NCI-H345 (cell line): Measurements from ENCODE around the gene FCER2.

Experiments
- DNase-seq: peaks from one replicate; lab custom pipeline; 2025; lab: John Stamatoyannopoulos, UW

FCER2 gene

DNA sequence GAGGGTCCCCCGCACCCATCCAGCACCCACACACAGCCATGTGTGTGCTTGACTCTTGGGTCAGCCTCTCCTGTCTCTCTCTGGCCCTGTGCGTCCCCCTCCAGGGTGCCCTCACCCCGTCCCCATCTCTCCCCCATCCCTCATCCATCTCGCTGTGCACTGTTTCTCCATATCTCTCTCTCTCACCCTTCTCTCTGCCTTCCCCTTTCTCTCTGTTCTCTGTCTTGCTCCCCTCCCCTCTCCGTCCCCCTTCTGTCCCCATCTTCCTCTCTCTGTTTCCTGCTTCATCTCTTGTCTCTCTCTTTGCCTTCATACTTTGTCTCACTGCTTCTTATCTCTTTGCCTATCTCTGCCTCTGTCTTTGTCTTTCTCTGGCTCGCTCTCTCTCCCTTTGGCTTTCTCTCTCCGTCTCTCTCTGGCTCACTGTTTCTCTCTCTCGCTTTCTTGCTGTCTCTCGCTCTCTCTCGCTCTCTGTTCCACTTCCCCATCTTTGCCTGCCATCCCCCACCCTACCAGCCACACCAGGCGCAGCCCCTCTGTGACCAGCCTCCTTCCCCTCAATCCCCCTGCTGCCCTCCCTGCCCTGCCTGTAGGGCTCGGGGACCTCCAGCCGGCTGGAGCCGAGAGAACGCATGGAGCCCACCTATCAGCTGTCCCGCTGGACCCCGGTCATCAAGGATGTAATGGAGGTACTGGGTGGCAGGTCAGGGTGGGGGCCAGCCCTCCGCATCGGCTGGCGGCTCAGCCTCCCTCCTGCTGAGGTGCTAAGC lies 56.1 kb downstream of the FCER2 start:
- no peak for DNase-seq

DNA sequence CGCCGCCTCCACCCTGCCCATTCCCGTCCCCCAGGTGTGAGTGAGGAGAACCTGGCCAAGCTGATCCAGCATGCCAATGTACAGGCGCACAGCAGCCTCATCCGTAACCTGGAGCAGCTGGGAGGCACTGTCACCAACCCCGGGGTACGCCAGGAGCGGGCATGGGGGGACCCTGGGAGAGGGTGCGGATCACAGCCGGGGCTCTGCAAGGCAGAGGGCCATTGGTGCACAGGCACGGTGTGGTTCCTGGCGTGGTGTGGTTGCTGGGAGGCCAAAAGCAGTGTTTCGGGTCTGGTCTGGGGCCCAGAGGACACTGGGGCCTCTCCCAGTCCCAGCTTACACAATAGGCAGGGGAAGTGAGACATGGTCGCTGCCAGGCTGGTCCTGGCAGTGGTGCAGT lies 56.8 kb downstream of the FCER2 start:
- no peak for DNase-seq

DNA sequence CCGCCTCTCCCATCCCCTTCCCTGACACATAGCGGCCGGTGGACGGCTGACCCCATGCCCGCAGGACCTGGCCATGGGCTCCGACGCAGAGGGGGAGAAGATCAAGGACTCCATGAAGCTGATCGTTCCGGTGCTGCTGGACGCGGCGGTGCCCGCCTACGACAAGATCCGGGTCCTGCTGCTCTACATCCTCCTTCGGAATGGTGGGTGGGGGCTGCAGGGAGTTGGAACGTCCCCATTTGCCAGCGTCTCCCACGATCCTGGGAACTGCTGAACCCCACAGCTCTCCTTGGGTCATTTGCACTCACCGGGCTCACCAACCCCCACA lies 57.4 kb downstream of the FCER2 start:
- DNase-seq: no peak

GRCh38 chr19:7643629-7644549 lies 58.0 kb downstream of the FCER2 start:
- peak; percentile 28 for DNase-seq

DNA sequence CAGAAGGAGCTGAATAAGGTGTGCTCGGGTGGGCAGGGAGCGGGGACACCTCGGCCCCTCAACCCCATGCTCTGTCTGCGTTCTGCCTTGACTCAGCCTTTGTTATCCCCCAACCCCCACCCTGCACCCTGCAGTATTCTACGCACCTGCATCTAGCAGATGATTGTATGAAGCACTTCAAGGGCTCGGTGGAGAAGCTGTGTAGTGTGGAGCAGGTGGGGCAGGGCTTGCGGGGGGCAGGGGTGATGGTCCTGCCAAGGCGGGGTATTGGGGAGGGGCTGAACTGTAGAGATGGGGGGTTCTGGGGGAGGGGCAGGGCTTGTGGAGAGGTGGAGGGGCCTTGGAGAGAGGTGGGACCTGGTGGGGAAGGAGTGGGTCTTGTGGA lies 58.9 kb downstream of the FCER2 start:
- DNase-seq: no peak

DNA sequence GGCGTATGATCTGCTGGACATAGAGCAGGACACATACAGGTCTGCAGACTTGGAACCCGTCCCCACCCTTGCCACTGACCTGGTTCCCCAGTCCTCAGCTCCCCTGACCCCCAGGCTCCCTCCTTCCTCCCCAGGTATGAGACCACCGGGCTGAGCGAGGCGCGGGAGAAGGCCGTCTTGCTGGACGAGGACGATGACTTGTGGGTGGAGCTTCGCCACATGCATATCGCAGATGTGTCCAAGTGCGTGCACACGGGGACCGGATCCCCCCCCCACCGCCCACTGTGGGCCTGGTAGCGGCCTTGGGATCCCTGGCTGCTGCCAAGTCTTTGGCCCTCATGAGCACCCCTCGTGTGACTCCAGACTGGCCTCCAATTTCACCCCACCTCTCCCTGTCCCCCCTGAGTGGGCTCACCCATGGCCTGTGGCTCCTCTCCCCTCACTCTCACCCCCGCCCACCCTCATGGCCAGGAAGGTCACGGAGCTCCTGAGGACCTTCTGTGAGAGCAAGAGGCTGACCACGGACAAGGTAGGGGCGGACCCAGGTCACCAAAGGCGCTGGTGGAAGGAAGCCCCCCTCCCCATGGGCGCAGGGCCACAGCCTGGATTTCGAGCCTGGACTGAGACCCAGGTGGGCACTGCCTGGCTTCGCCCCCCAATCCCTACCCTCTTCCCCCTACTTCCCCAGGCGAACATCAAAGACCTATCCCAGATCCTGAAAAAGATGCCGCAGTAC lies 59.5 kb downstream of the FCER2 start:
- DNase-seq: no peak

GRCh38 chr19:7641290-7642276 lies 60.3 kb downstream of the FCER2 start:
- DNase-seq: no peak

- DNase-seq: no peak
These were observed 61.1 kb downstream of the FCER2 start for GRCh38 chr19:7640803-7641202.

GRCh38 chr19:7639863-7640348 lies 62.0 kb downstream of the FCER2 start:
- no peak for DNase-seq

- DNase-seq: no peak
These were observed 63.0 kb downstream of the FCER2 start for GRCh38 chr19:7638802-7639465.
